Panc1 (cell line): ENCODE data around the gene KNSTRN. TPM values are rescaled to one million over a fixed set of nuclear protein-coding genes. Genes with fewer than 3 reads are reported as not detected.
A peak's percentile ranks its signal among the peaks of the same experiment; 100 is the strongest.

Experiments used
- ATAC-seq: fragments of 200-7000 bp; cut with Tn5 transposase; 2 replicates; pipeline ENCODE4 v1.9.1; 2020; ENCODE audit warnings: mild to moderate bottlenecking, moderate library complexity
- BruUV-seq: library from RNA; stranded (reverse); fragments of 400-500 nt; replicated peaks from 2 replicates; lab custom pipeline; 2021; lab: Mats Ljungman, UMichigan
- CTCF ChIA-PET: fragments of 300-600 bp; sonication (Branson Sonifier 250); formaldehyde crosslinking; loops from one replicate; lab custom pipeline; 2022; ENCODE audit warnings: antibody characterized with exemption; lab: Charles Lee
- POLR2A ChIA-PET: fragments of 300-600 bp; sonication (Branson Sonifier 250); formaldehyde crosslinking; loops from one replicate; lab custom pipeline; 2022; ENCODE audit warnings: antibody characterized with exemption; lab: Charles Lee
- DNase-seq: peaks from one replicate; pipeline ENCODE4 v3.0.0-alpha.2; 2010; ENCODE audit warnings: low read depth, low spot score
- H3K27ac ChIP-seq: 2 replicates; pipeline ENCODE4 v1.5.1; 2011; ENCODE audit warnings: mild to moderate bottlenecking, low read length, inconsistent platforms
- H3K27me3 ChIP-seq: fragments of 200-500 bp; sonication (Bioruptor generic); 2 replicates; pipeline ENCODE4 v1.6.0; 2014; ENCODE audit warnings: low read length, inconsistent platforms; ENCODE audit not compliant: control insufficient read depth, insufficient read depth
- H3K36me3 ChIP-seq: fragments of 200-500 bp; sonication (Bioruptor generic); 2 replicates; pipeline ENCODE4 v1.5.1; 2014; ENCODE audit warnings: inconsistent platforms, mild to moderate bottlenecking, low read length, moderate library complexity; ENCODE audit not compliant: control insufficient read depth, insufficient read depth
- H3K4me1 ChIP-seq: 2 replicates; pipeline ENCODE4 v1.5.1; 2011; ENCODE audit warnings: inconsistent platforms, mild to moderate bottlenecking, low read length, moderate library complexity; ENCODE audit not compliant: control insufficient read depth, insufficient read depth
- H3K4me3 ChIP-seq, 2 experiments: 2 replicates each; pipeline ENCODE4 v1.5.1; 2011 to 2012; ENCODE audit warnings: low read depth in 2 of 2, low read length in 2 of 2, mild to moderate bottlenecking in 2 of 2, inconsistent platforms in 1 of 2, moderate library complexity in 1 of 2
- H3K9me3 ChIP-seq: fragments of 200-500 bp; sonication (Bioruptor generic); 2 replicates; pipeline ENCODE4 v1.5.1; 2014; ENCODE audit warnings: low read depth, mild to moderate bottlenecking, inconsistent platforms, low read length, moderate library complexity; ENCODE audit not compliant: control insufficient read depth, insufficient read depth
- CTCF ChIP-seq: fragments of 450-650 bp; IDR thresholded peaks from 2 replicates; pipeline ENCODE4 v1.5.1; 2017; ENCODE audit warnings: mild to moderate bottlenecking
- POLR2AphosphoS5 ChIP-seq: IDR thresholded peaks from 2 replicates; pipeline ENCODE4 v1.6.1; 2012; ENCODE audit warnings: mild to moderate bottlenecking, low read depth, low read length, moderate library complexity
- REST ChIP-seq, 2 experiments: IDR thresholded peaks; 2 replicates each; pipeline ENCODE4 v1.6.1; 2011 to 2012; ENCODE audit warnings: low read depth in 2 of 2, control low read depth in 1 of 2, low read length in 1 of 2, mild to moderate bottlenecking in 1 of 2, moderate library complexity in 1 of 2; ENCODE audit not compliant: insufficient read depth in 1 of 2
- SIN3A ChIP-seq: IDR thresholded peaks from 2 replicates; pipeline ENCODE4 v1.6.1; 2012; ENCODE audit warnings: low read depth, mild to moderate bottlenecking, low read length, moderate library complexity, borderline replicate concordance; ENCODE audit not compliant: insufficient read depth
- in situ Hi-C: cut with HindIII; loops from 2 replicates; pipeline ENCODE4 v1.10.0; 2016; ENCODE audit warnings: low sequenced_read_pairs, low pct_unique_long_range_greater_than_20kb
- intact Hi-C: fragments of 100-400 bp; cut with micrococcal nuclease; formaldehyde crosslinking; loops from one replicate; pipeline ENCODE4 v1.10.0; 2022; ENCODE audit not compliant: unreplicated experiment
- total RNA-seq: library from RNA; stranded (reverse); gene quantifications from one replicate; pipeline ENCODE4 v1.2.1, GENCODE V29; 2021; ENCODE audit not compliant: unreplicated experiment

KNSTRN gene
- total RNA-seq, 1 experiment from 2014 or later, result 74.6 TPM

- intact Hi-C loops, result loop anchor here (5.0 kb wide), 1 partner anchor 66 kb away; no protein-coding TSS in a partner anchor
- Histone ChIP-seq H3K36me3 (no peaks in the 10 kb centered on the region; the same call in 1 of the 2 replicates), H3K4me1 (peaks cover 66% of the 10 kb centered on the region), H3K27me3 (no peaks in the 10 kb centered on the region), H3K4me3 (peak within 1 kb of the TSS; percentile 65 to 80), H3K9me3 (no peaks in the 10 kb centered on the region), H3K27ac (peak within 1 kb of the TSS; percentile 91)
- CTCF ChIA-PET, result interaction anchor here (0.6 to 1.0 kb wide), 3 partner anchors 9 to 41 kb away, joined by 3 read pairs; no protein-coding TSS in a partner anchor
- TF ChIP-seq SIN3A (no peak; the same call in 1 of the 2 replicates), POLR2AphosphoS5 (no peak), CTCF (peak; percentile 52; the same call in 1 of the 2 replicates), REST (IDR thresholded peaks at IDR 0.05; ENCODE audit: insufficient read depth in 1 of 2, low read depth in 2 of 2, low read length in 1 of 2) (no peak)
- DNase-seq, result peak; percentile 54
- POLR2A ChIA-PET, result interaction anchor here (0.6 kb wide), 2 partner anchors 65 to 179 kb away, joined by 3 read pairs; no protein-coding TSS in a partner anchor
- in situ Hi-C loops, result no loop called here
- ATAC-seq, result peak; percentile 86
- no TSS peak for BruUV-seq
Observed at GRCh38 chr15:40440743-40441564, 58.4 kb downstream of the KNSTRN start, which contains the start of gene BAHD1. BAHD1 (plus strand) TSS chr15:40440953; CDS start chr15:40458465, 17,512 bp downstream.

GRCh38 chr15:40441565-40442531 lies 59.3 kb downstream of the KNSTRN start:
- in situ Hi-C loops (no loop called here), intact Hi-C loops (loop anchor here (5.0 kb wide), 1 partner anchor 65 kb away; no protein-coding TSS in a partner anchor)
- DNase-seq (no peak), ATAC-seq (no peak)
- ChIA-PET CTCF (interaction anchor here (0.6 kb wide), 1 partner anchor 117 kb away, joined by 4 read pairs; no protein-coding TSS in a partner anchor), POLR2A (interaction anchor here (0.6 to 0.9 kb wide), 4 partner anchors 24 to 180 kb away, joined by 3 to 8 read pairs (median 7); partner anchors contain the start of gene CCDC32)
- no peaks in the 10 kb centered on the region for H3K27me3 ChIP-seq
- H3K4me3 ChIP-seq, result peak overlapping the region; percentile 57 to 61
- H3K36me3 ChIP-seq, result no peaks in the 10 kb centered on the region; the same call in 1 of the 2 replicates
- H3K9me3 ChIP-seq, result no peaks in the 10 kb centered on the region
- BruUV-seq, result no TSS peak
- H3K4me1 ChIP-seq, result peaks cover 68% of the 10 kb centered on the region
- no peak for TF ChIP-seq POLR2AphosphoS5
- TF ChIP-seq SIN3A, result peak; percentile 59; the same call in 1 of the 2 replicates
- 0 out of 2 replicates have a peak overlapping the region, but pooled peaks have one; percentile 57 for H3K27ac ChIP-seq
